HepG2 (cell line): ENCODE data around the gene IGFBP6. TPM values are rescaled to one million over a fixed set of nuclear protein-coding genes. Genes with fewer than 3 reads are reported as not detected.

Source experiments
- ATAC-seq: fragments of 200-7000 bp; cut with Tn5 transposase; 3 replicates; pipeline ENCODE4 v1.9.1; 2020; ENCODE audit warnings: mild to moderate bottlenecking, moderate library complexity
- BruUV-seq: library from RNA; stranded (reverse); fragments of 400-500 nt; replicated peaks from 2 replicates; lab custom pipeline; 2021; lab: Mats Ljungman, UMichigan
- CTCF ChIA-PET: fragments of 300-600 bp; formaldehyde crosslinking; extraction: SDS; loops from one replicate; lab custom pipeline; 2021; ENCODE audit warnings: low total read pairs, inconsistent platforms, low intra/inter-chr PET ratio; lab: Yijun Ruan, JAX
- POLR2A ChIA-PET: fragments of 350-600 bp; sonication (Branson Sonifier 250); formaldehyde crosslinking; loops from one replicate; lab custom pipeline; 2020; ENCODE audit warnings: antibody characterized with exemption, inconsistent platforms; lab: Yijun Ruan, JAX
- DNase-seq: peaks from one replicate; pipeline ENCODE4 v3.0.0-alpha.2; 2015; ENCODE audit warnings: low spot score
- FAIRE-seq: peaks from 3 replicates; lab custom pipeline; 2011; peaks lifted over from hg19 to GRCh38; lab: Jason Lieb, UNC
- H2AFZ ChIP-seq: one replicate; pipeline ENCODE4 v1.6.1; 2011; ENCODE audit warnings: low read length, inconsistent platforms
- H3K27ac ChIP-seq: fragments of 300-600 bp; 3 replicates; pipeline ENCODE4 v1.8.0; 2011; ENCODE audit warnings: mixed run types, mild to moderate bottlenecking, mixed read lengths, low read length, inconsistent platforms; ENCODE audit not compliant: insufficient read depth; ENCODE audit errors: extremely low read length
- H3K27me3 ChIP-seq, 2 experiments: fragments of 200-600 bp in 1 of 2; 2 replicates in 1 of 2; 3 replicates in 1 of 2; pipeline versions ENCODE4 v1.6.0 to v1.8.0; 2011; ENCODE audit warnings: low read length in 2 of 2, mild to moderate bottlenecking in 2 of 2, moderate library complexity in 2 of 2, inconsistent platforms in 1 of 2; ENCODE audit not compliant: insufficient read depth in 2 of 2, control insufficient read depth in 1 of 2
- H3K36me3 ChIP-seq, 2 experiments: fragments of 200-600 bp in 1 of 2; replicated peaks in 1 of 2; 2 replicates in 1 of 2; 3 replicates in 1 of 2; pipeline versions ENCODE4 v1.5.1 to v1.8.0; 2011; ENCODE audit warnings: low read length in 2 of 2, inconsistent platforms in 1 of 2; ENCODE audit not compliant: insufficient read depth in 2 of 2, control insufficient read depth in 1 of 2
- H3K4me1 ChIP-seq: 2 replicates; pipeline ENCODE4 v1.5.1; 2012; ENCODE audit warnings: low read length, inconsistent platforms; ENCODE audit not compliant: insufficient read depth
- H3K4me2 ChIP-seq: 2 replicates; pipeline ENCODE4 v1.6.0; 2011; ENCODE audit warnings: low read depth, low read length, inconsistent platforms
- H3K4me3 ChIP-seq, 3 experiments: fragments of 200-600 bp in 1 of 3; sonication (generic), shearing (Covaris generic) in 1 of 3; replicated peaks in 1 of 3; 2 replicates each; pipeline ENCODE4 v1.5.1; 2011 to 2016; ENCODE audit warnings: low read length in 3 of 3, inconsistent platforms in 2 of 3, low read depth in 2 of 3, mild to moderate bottlenecking in 2 of 3, control low read depth in 1 of 3, mixed read lengths in 1 of 3; ENCODE audit not compliant: insufficient read depth in 1 of 3
- H3K79me2 ChIP-seq: one replicate; pipeline ENCODE4 v1.6.1; 2011; ENCODE audit warnings: low read length, inconsistent platforms; ENCODE audit not compliant: insufficient read depth
- H3K9ac ChIP-seq: 2 replicates; pipeline ENCODE4 v1.6.0; 2011; ENCODE audit warnings: mild to moderate bottlenecking, low read depth, low read length, inconsistent platforms; ENCODE audit not compliant: insufficient read depth
- H3K9me3 ChIP-seq: 2 replicates; pipeline ENCODE4 v1.5.1; 2012; ENCODE audit warnings: mild to moderate bottlenecking, low read length
- H4K20me1 ChIP-seq: 2 replicates; pipeline ENCODE4 v1.6.0; 2011; ENCODE audit warnings: inconsistent platforms, mild to moderate bottlenecking, low read length, moderate library complexity; ENCODE audit not compliant: insufficient read depth
- BATF2 ChIP-seq: sonication (generic); formaldehyde crosslinking; IDR thresholded peaks from 2 replicates; pipeline ENCODE4 v1.8.0; 2022; ENCODE audit warnings: mild to moderate bottlenecking, missing genetic modification reagents, moderate library complexity
- CAMTA2 ChIP-seq: sonication (generic); formaldehyde crosslinking; IDR thresholded peaks from 2 replicates; pipeline ENCODE4 v1.4.0; 2020; ENCODE audit warnings: mild to moderate bottlenecking, missing genetic modification reagents, borderline replicate concordance
- CTCF ChIP-seq: sonication (generic); formaldehyde crosslinking; IDR thresholded peaks from 2 replicates; pipeline ENCODE4 v1.5.0; 2020; ENCODE audit warnings: mild to moderate bottlenecking, missing genetic modification reagents, moderate library complexity
- HOXA9 ChIP-seq: sonication (generic); formaldehyde crosslinking; IDR thresholded peaks from 2 replicates; pipeline ENCODE4 v1.8.1; 2022; ENCODE audit warnings: missing genetic modification reagents, mild to moderate bottlenecking, moderate library complexity, borderline replicate concordance
- IKZF5 ChIP-seq: IDR thresholded peaks from 2 replicates; pipeline ENCODE4 v1.6.1; 2018; ENCODE audit warnings: missing genetic modification reagents, mild to moderate bottlenecking, missing compliant biosample characterization
- MAX ChIP-seq: IDR thresholded peaks from 2 replicates; pipeline ENCODE4 v1.6.1; 2012; ENCODE audit warnings: inconsistent platforms
- PREB ChIP-seq: sonication (generic); formaldehyde crosslinking; IDR thresholded peaks from 2 replicates; pipeline ENCODE4 v1.4.0; 2020; ENCODE audit warnings: missing genetic modification reagents
- ZBED4 ChIP-seq: sonication (generic); formaldehyde crosslinking; IDR thresholded peaks from 2 replicates; pipeline ENCODE4 v1.4.0; 2020; ENCODE audit warnings: missing genetic modification reagents, borderline replicate concordance
- ZNF121 ChIP-seq: sonication (generic); formaldehyde crosslinking; IDR thresholded peaks from 2 replicates; pipeline ENCODE4 v1.5.0; 2020; ENCODE audit warnings: mild to moderate bottlenecking, missing genetic modification reagents
- ZNF136 ChIP-seq: sonication (generic); formaldehyde crosslinking; IDR thresholded peaks from 2 replicates; pipeline ENCODE4 v1.8.1; 2022; ENCODE audit warnings: low read depth, mild to moderate bottlenecking, moderate library complexity, missing genetic modification reagents
- ZNF260 ChIP-seq: sonication (generic); formaldehyde crosslinking; IDR thresholded peaks from 2 replicates; pipeline ENCODE4 v1.4.0; 2020; ENCODE audit warnings: missing genetic modification reagents, low read depth, mild to moderate bottlenecking, borderline replicate concordance
- ZNF746 ChIP-seq: sonication (generic); formaldehyde crosslinking; IDR thresholded peaks from 2 replicates; pipeline ENCODE4 v1.8.0; 2022; ENCODE audit warnings: mild to moderate bottlenecking, missing genetic modification reagents
- whole genome bisulfite sequencing: methylation state at CpG from one replicate; pipeline ENCODE4 v1.1.6; 2017; ENCODE audit warnings: low lambda C conversion rate; 5-methylcytosine and 5-hydroxymethylcytosine counted together
- in situ Hi-C: cut with HindIII; loops from 2 replicates; pipeline ENCODE4 v1.10.0; 2017; ENCODE audit warnings: low pct_unique_long_range_greater_than_20kb; ENCODE audit not compliant: extremely low pct_ligation_motif_present
- intact Hi-C: fragments of 100-400 bp; cut with micrococcal nuclease; formaldehyde crosslinking; loops from one replicate; pipeline ENCODE4 v1.10.0; 2022; ENCODE audit not compliant: unreplicated experiment
- polyA plus RNA-seq, 8 experiments: library from polyadenylated mRNA; depleted of rRNA in 3 of 8; stranded (reverse) in 7 of 8; unstranded in 1 of 8; fragments of >200 nt; fragmentation: Illumina TruSeq in 4 of 8; extraction: Trizol in 4 of 8; gene quantifications; 2 replicates each; pipeline versions ENCODE4 v1.2.1 to v1.2.3, GENCODE V29; 2011 to 2016; ENCODE audit warnings: low read depth in 4 of 8, missing spikeins in 1 of 8, mixed read lengths in 1 of 8; ENCODE audit not compliant: insufficient read depth in 1 of 8
- total RNA-seq, 5 experiments: library from RNA; depleted of rRNA; stranded (reverse); fragments of >200 nt; fragmentation: Illumina TruSeq; extraction: Trizol; gene quantifications; 2 replicates each; pipeline ENCODE4 v1.2.3, GENCODE V29; 2016; ENCODE audit warnings: low read depth in 1 of 5

Gene IGFBP6
- total and polyA plus RNA-seq, 2 of the 13 experiments (the other 11 are each of a cell fraction or from before 2014, with no cell fraction given), result 3.9 to 25.2 TPM

GRCh38 chr12:53055471-53056266 is 41.8 kb upstream of the IGFBP6 start (continued):
- no peak for TF ChIP-seq PREB
- no peak for TF ChIP-seq CTCF (CRISPR knock-in tag)
- no peak for TF ChIP-seq HOXA9 (CRISPR knock-in tag)
- TF ChIP-seq ZNF121 (CRISPR knock-in tag), result no peak

- Histone ChIP-seq H3K27me3 (no peaks in the 10 kb centered on the region), H3K27ac (no peak overlapping the region), H3K9me3 (no peaks in the 10 kb centered on the region), H3K4me3 (no peak overlapping the region), H3K9ac (no peak overlapping the region), H3K79me2 (peaks cover 8% of the 10 kb centered on the region), H3K4me2 (no peak overlapping the region), H3K4me1 (peaks cover 41% of the 10 kb centered on the region), H2AFZ (no peak overlapping the region), H3K36me3 (0 out of 5 replicates have a peak, but pooled peaks cover 0 to 7% of the 10 kb centered on the region in 2 experiments), H4K20me1 (no peaks in the 10 kb centered on the region)
- 87% methylated on average over 5 of the region's 5 CpGs for WGBS
- CTCF ChIA-PET, result no interaction called here
- FAIRE-seq (no peak), ATAC-seq (no peak), DNase-seq (no peak)
- no TSS peak for BruUV-seq
- intact Hi-C loops, result no loop called here
- in situ Hi-C loops, result no loop called here
- POLR2A ChIA-PET, result interaction anchor here (2.0 to 4.6 kb wide), 3 partner anchors 9 to 46 kb away, joined by 6 to 23 read pairs (median 7); partner anchors contain the start of gene SOAT2
- no peak for TF ChIP-seq ZNF746 (CRISPR knock-in tag)
- no peak for TF ChIP-seq CAMTA2 (CRISPR knock-in tag)
- TF ChIP-seq ZNF260, result no peak
- no peak for TF ChIP-seq ZBED4 (CRISPR knock-in tag)
- no peak for TF ChIP-seq MAX
- no peak for TF ChIP-seq IKZF5 (CRISPR knock-in tag)
- TF ChIP-seq BATF2, result no peak
- TF ChIP-seq ZNF136 (CRISPR knock-in tag), result no peak
Measured at GRCh38 chr12:53056296-53056695, 41.2 kb upstream of the IGFBP6 start.
